NB4 (cell line): Measurements from ENCODE around the gene PPP1R9A.

Experiments
- DNase-seq: peaks from one replicate; pipeline ENCODE4 v3.0.0; 2010; ENCODE audit warnings: low read depth
- H3K4me3 ChIP-seq: one replicate; pipeline ENCODE4 v1.5.1; 2011; ENCODE audit warnings: mild to moderate bottlenecking, low read depth, low read length, moderate library complexity
- CTCF ChIP-seq: IDR thresholded peaks from one replicate; pipeline ENCODE4 v1.5.1; 2012; ENCODE audit warnings: low read depth, low read length
- MAX ChIP-seq: IDR thresholded peaks from 2 replicates; pipeline ENCODE4 v1.6.1; 2011; ENCODE audit warnings: low read depth, low read length
- MYC ChIP-seq: IDR thresholded peaks from 2 replicates; pipeline ENCODE4 v1.6.1; 2011; ENCODE audit warnings: low read depth, low read length
- POLR2A ChIP-seq: IDR thresholded peaks from 2 replicates; pipeline ENCODE4 v1.6.1; 2011; ENCODE audit warnings: mild to moderate bottlenecking; ENCODE audit not compliant: insufficient read length; ENCODE audit errors: extremely low read depth

The PPP1R9A gene

GRCh38 chr7:95106401-95106800 lies 199.0 kb downstream of the PPP1R9A start:
- no peak for TF ChIP-seq CTCF
- no peak for TF ChIP-seq MAX
- TF ChIP-seq POLR2A, result no peak
- no peak for TF ChIP-seq MYC
- H3K4me3 ChIP-seq, result no peak overlapping the region
- DNase-seq, result no peak

GRCh38 chr7:95110707-95111106 lies 203.3 kb downstream of the PPP1R9A start:
- no peak for DNase-seq
- H3K4me3 ChIP-seq, result no peak overlapping the region
- TF ChIP-seq POLR2A, result no peak
- TF ChIP-seq MYC, result no peak
- no peak for TF ChIP-seq CTCF
- no peak for TF ChIP-seq MAX

- TF ChIP-seq POLR2A (no peak), MYC (no peak), CTCF (no peak), MAX (no peak)
- no peak overlapping the region for H3K4me3 ChIP-seq
- DNase-seq, result no peak
These were observed 206.2 kb downstream of the PPP1R9A start for GRCh38 chr7:95113590-95113989.

- DNase-seq, result no peak
- no peak for TF ChIP-seq CTCF
- TF ChIP-seq MYC, result no peak
- TF ChIP-seq POLR2A, result no peak
- no peak for TF ChIP-seq MAX
- no peak overlapping the region for H3K4me3 ChIP-seq
These were observed 218.8 kb downstream of the PPP1R9A start for GRCh38 chr7:95126053-95126709.

GRCh38 chr7:95132500-95132899 lies 225.1 kb downstream of the PPP1R9A start:
- TF ChIP-seq MAX (no peak), CTCF (no peak), MYC (no peak), POLR2A (no peak)
- H3K4me3 ChIP-seq, result no peak overlapping the region

GRCh38 chr7:95139922-95140321 lies 232.5 kb downstream of the PPP1R9A start:
- DNase-seq, result no peak

More at GRCh38 chr7:95132500-95132899, 225.1 kb downstream of the PPP1R9A start:
- no peak for DNase-seq

More at GRCh38 chr7:95139922-95140321, 232.5 kb downstream of the PPP1R9A start:
- TF ChIP-seq CTCF (no peak), MYC (no peak), POLR2A (no peak), MAX (no peak)
- H3K4me3 ChIP-seq, result no peak overlapping the region
